ENCODE measurements around the gene PCNA. TPM values are rescaled to one million over a fixed set of nuclear protein-coding genes. Genes with fewer than 3 reads are reported as not detected.

PCNA gene
- total RNA-seq, 1 experiment from 2014 or later = 273 TPM

GRCh38 chr20:5161536-5162164 lies 41.9 kb upstream of the PCNA start:
- Histone ChIP-seq H2AFZ (ENCODE audit: low read depth, low read length, poor library complexity, severe bottlenecking) (no peak overlapping the region), H3K9me2 (ENCODE audit: insufficient read depth) (no peaks in the 10 kb centered on the region), H3K9ac (ENCODE audit: low read length) (no peak overlapping the region), H3K27me3 (ENCODE audit: insufficient read depth, low read length) (no peaks in the 10 kb centered on the region), H3K4me1 (ENCODE audit: control insufficient read depth in 1 of 2, insufficient read depth in 2 of 2, low read length in 2 of 2) (peaks cover 3 to 26% of the 10 kb centered on the region in 2 experiments; a peak in 3 of 4 replicates), H4K20me1 (ENCODE audit: insufficient read depth) (no peaks in the 10 kb centered on the region), H3K4me2 (ENCODE audit: low read length) (no peak overlapping the region), H3K9me3 (ENCODE audit: control insufficient read depth in 1 of 2, insufficient read depth in 1 of 2, low read depth in 1 of 2, low read length in 2 of 2) (no peaks in the 10 kb centered on the region), H3K4me3 (replicated peaks in 1 of 2; ENCODE audit: low read depth in 1 of 2, low read length in 2 of 2) (no peak overlapping the region), H3K36me3 (ENCODE audit: control insufficient read depth in 1 of 2, insufficient read depth in 2 of 2, low read length in 2 of 2) (no peaks in the 10 kb centered on the region), H3K79me2 (ENCODE audit: insufficient read depth, low read length) (peaks cover 29% of the 10 kb centered on the region), H3K27ac (ENCODE audit: low read depth, low read length) (no peak overlapping the region)
- ChIA-PET RAD21 (ENCODE audit: low non-redundant PET in 1 of 2, low total read pairs in 2 of 2, uncharacterized antibody in 2 of 2, unreplicated experiment in 2 of 2) (no interaction called here), CTCF (no interaction called here), POLR2A (no interaction called here)
- DNase-seq (ENCODE audit: low read depth, low spot score) = no peak
- ATAC-seq = no peak
- intact Hi-C loops (cut with micrococcal nuclease) = no loop called here
- BruUV-seq (replicated peaks) = no TSS peak
- TF ChIP-seq FOSL1 (IDR thresholded peaks at IDR 0.05; ENCODE audit: low read depth) (no peak), SP1 (IDR thresholded peaks at IDR 0.05; ENCODE audit: low read depth) (no peak), POLR2A (IDR thresholded peaks at IDR 0.05; ENCODE audit: borderline replicate concordance, extremely low read depth, insufficient read depth, insufficient read length) (no peak), ELF1 (IDR thresholded peaks at IDR 0.05; ENCODE audit: borderline replicate concordance, low read depth) (no peak), EZH2 (IDR thresholded peaks at IDR 0.05) (no peak), TCF7L2 (IDR thresholded peaks at IDR 0.05; ENCODE audit: borderline replicate concordance, extremely low read depth, insufficient read depth, insufficient read length) (no peak), CEBPB (IDR thresholded peaks at IDR 0.05; ENCODE audit: low read depth) (no peak), MAX (IDR thresholded peaks at IDR 0.05) (no peak), SRF (IDR thresholded peaks at IDR 0.05; ENCODE audit: low read depth) (no peak), POLR2AphosphoS5 (IDR thresholded peaks at IDR 0.05; ENCODE audit: low read depth, low read length) (no peak)

DNA sequence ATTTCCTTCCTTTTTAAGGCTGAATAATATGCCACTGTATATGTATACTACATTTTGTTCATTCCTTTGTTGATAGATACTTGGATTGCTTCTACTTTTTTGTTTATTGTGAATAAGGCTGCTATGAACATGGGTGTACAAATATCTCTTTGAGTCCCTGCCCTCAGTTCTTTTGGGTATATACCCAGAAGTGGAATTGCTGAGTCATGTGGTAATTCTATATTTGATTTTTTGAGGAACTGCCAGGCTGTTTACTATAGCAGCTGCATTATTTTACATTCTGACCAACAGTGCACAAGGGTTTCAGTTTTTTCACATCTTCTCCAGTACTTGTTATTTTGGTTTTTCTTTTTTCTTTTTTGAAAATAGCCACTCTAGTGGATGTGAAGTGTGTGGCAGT lies 41.1 kb upstream of the PCNA start:
- intact Hi-C loops (cut with micrococcal nuclease) = no loop called here
- Histone ChIP-seq H3K27ac (ENCODE audit: low read depth, low read length) (no peak overlapping the region), H3K4me2 (ENCODE audit: low read length) (no peak overlapping the region), H3K9me2 (ENCODE audit: insufficient read depth) (no peaks in the 10 kb centered on the region), H3K4me3 (replicated peaks in 1 of 2; ENCODE audit: low read depth in 1 of 2, low read length in 2 of 2) (no peak overlapping the region), H2AFZ (ENCODE audit: low read depth, low read length, poor library complexity, severe bottlenecking) (no peak overlapping the region), H3K9me3 (ENCODE audit: control insufficient read depth in 1 of 2, insufficient read depth in 1 of 2, low read depth in 1 of 2, low read length in 2 of 2) (no peaks in the 10 kb centered on the region), H3K4me1 (ENCODE audit: control insufficient read depth in 1 of 2, insufficient read depth in 2 of 2, low read length in 2 of 2) (peaks cover 10 to 33% of the 10 kb centered on the region in 2 experiments), H3K36me3 (ENCODE audit: control insufficient read depth in 1 of 2, insufficient read depth in 2 of 2, low read length in 2 of 2) (no peaks in the 10 kb centered on the region), H3K79me2 (ENCODE audit: insufficient read depth, low read length) (peaks cover 35% of the 10 kb centered on the region), H4K20me1 (ENCODE audit: insufficient read depth) (no peaks in the 10 kb centered on the region), H3K9ac (ENCODE audit: low read length) (no peak overlapping the region), H3K27me3 (ENCODE audit: insufficient read depth, low read length) (no peaks in the 10 kb centered on the region)
- POLR2A ChIA-PET = no interaction called here
- RAD21 ChIA-PET (ENCODE audit: low non-redundant PET in 1 of 2, low total read pairs in 2 of 2, uncharacterized antibody in 2 of 2, unreplicated experiment in 2 of 2) = no interaction called here
- no TSS peak for BruUV-seq (replicated peaks)
- DNase-seq (ENCODE audit: low read depth, low spot score) (no peak), ATAC-seq (no peak)
- CTCF ChIA-PET = no interaction called here
- no peak for TF ChIP-seq SRF (IDR thresholded peaks at IDR 0.05; ENCODE audit: low read depth)
- no peak for TF ChIP-seq REST (IDR thresholded peaks at IDR 0.05; ENCODE audit: low read depth)
- TF ChIP-seq RAD21 (IDR thresholded peaks at IDR 0.05; ENCODE audit: low read depth) = no peak
- no peak for TF ChIP-seq TCF7L2 (IDR thresholded peaks at IDR 0.05; ENCODE audit: borderline replicate concordance, extremely low read depth, insufficient read depth, insufficient read length)
- TF ChIP-seq CEBPB (IDR thresholded peaks at IDR 0.05; ENCODE audit: low read depth) = no peak
- no peak for TF ChIP-seq JUND (IDR thresholded peaks at IDR 0.05)
- no peak for TF ChIP-seq CBX3 (IDR thresholded peaks at IDR 0.05; ENCODE audit: low read depth)
- TF ChIP-seq POLR2AphosphoS5 (IDR thresholded peaks at IDR 0.05; ENCODE audit: low read depth, low read length) = no peak
- TF ChIP-seq, protein P1, sequence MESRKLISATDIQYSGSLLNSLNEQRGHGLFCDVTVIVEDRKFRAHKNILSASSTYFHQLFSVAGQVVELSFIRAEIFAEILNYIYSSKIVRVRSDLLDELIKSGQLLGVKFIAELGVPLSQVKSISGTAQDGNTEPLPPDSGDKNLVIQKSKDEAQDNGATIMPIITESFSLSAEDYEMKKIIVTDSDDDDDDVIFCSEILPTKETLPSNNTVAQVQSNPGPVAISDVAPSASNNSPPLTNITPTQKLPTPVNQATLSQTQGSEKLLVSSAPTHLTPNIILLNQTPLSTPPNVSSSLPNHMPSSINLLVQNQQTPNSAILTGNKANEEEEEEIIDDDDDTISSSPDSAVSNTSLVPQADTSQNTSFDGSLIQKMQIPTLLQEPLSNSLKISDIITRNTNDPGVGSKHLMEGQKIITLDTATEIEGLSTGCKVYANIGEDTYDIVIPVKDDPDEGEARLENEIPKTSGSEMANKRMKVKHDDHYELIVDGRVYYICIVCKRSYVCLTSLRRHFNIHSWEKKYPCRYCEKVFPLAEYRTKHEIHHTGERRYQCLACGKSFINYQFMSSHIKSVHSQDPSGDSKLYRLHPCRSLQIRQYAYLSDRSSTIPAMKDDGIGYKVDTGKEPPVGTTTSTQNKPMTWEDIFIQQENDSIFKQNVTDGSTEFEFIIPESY (IDR thresholded peaks at IDR 0.05; ENCODE audit: extremely low read depth, insufficient replicate concordance, low read length) = no peak
- TF ChIP-seq SIN3A (IDR thresholded peaks at IDR 0.05; ENCODE audit: low read depth) = no peak
- no peak for TF ChIP-seq EGR1 (IDR thresholded peaks at IDR 0.05; ENCODE audit: low read depth)
